Endothelial cell of umbilical vein (primary cell): Measurements from ENCODE around the gene SEPTIN11. TPM values are rescaled to one million over a fixed set of nuclear protein-coding genes. Genes with fewer than 3 reads are reported as not detected.

Experiments used
- BruUV-seq: library from RNA; stranded (reverse); fragments of 400-500 nt; replicated peaks from 2 replicates; lab custom pipeline; 2021; lab: Mats Ljungman, UMichigan
- CTCF ChIA-PET: fragments of 300-600, 350-600 bp; sonication (Branson Sonifier 250); formaldehyde crosslinking; loops from one replicate; lab custom pipeline; 2021; ENCODE audit warnings: antibody characterized with exemption, inconsistent platforms; lab: Charles Lee
- POLR2A ChIA-PET: fragments of 300-600, 350-600 bp; sonication (Branson Sonifier 250); formaldehyde crosslinking; loops from one replicate; lab custom pipeline; 2021; ENCODE audit warnings: antibody characterized with exemption, inconsistent platforms; lab: Charles Lee
- DNase-seq: peaks from one replicate; pipeline ENCODE4 v3.0.0-alpha.2; 2011; ENCODE audit warnings: low read depth, low spot score
- FAIRE-seq: peaks from 2 replicates; lab custom pipeline; 2011; peaks lifted over from hg19 to GRCh38; lab: Jason Lieb, UNC
- H2AFZ ChIP-seq: 2 replicates; pipeline ENCODE4 v1.6.0; 2012; ENCODE audit warnings: low read depth, low read length, control low read depth, inconsistent platforms
- H3K27ac ChIP-seq: 2 replicates; pipeline ENCODE4 v1.5.1; 2011; ENCODE audit warnings: low read depth, mild to moderate bottlenecking, control low read depth, low read length, moderate library complexity; ENCODE audit not compliant: insufficient read depth
- H3K27me3 ChIP-seq, 2 experiments: 2 replicates each; pipeline versions ENCODE4 v1.6.0 to v1.6.1; 2011; ENCODE audit warnings: low read length in 2 of 2, mixed read lengths in 1 of 2; ENCODE audit not compliant: control insufficient read depth in 2 of 2, insufficient read depth in 2 of 2
- H3K36me3 ChIP-seq, 2 experiments: 2 replicates in 1 of 2; 3 replicates in 1 of 2; pipeline ENCODE4 v1.5.1; 2011; ENCODE audit warnings: low read length in 2 of 2, mild to moderate bottlenecking in 1 of 2, moderate library complexity in 1 of 2; ENCODE audit not compliant: control insufficient read depth in 2 of 2, insufficient read depth in 2 of 2; ENCODE audit errors: extremely low read depth in 1 of 2
- H3K4me1 ChIP-seq: 3 replicates; pipeline ENCODE4 v1.5.1; 2011; ENCODE audit warnings: mild to moderate bottlenecking, low read length; ENCODE audit not compliant: control insufficient read depth, insufficient read depth; ENCODE audit errors: extremely low read depth
- H3K4me2 ChIP-seq: 2 replicates; pipeline ENCODE4 v1.6.1; 2011; ENCODE audit warnings: low read length, control low read depth, mixed read lengths; ENCODE audit not compliant: insufficient read depth
- H3K4me3 ChIP-seq, 3 experiments: fragments of 200-600 bp in 1 of 3; sonication (generic), shearing (Covaris generic) in 1 of 3; replicated peaks in 1 of 3; 2 replicates each; pipeline ENCODE4 v1.5.1; 2011 to 2016; ENCODE audit warnings: control low read depth in 3 of 3, low read length in 3 of 3, mild to moderate bottlenecking in 2 of 3, inconsistent platforms in 1 of 3, low read depth in 1 of 3, moderate library complexity in 1 of 3; ENCODE audit not compliant: insufficient read depth in 1 of 3
- H3K79me2 ChIP-seq: 2 replicates; pipeline ENCODE4 v1.6.0; 2012; ENCODE audit warnings: low read length, inconsistent platforms; ENCODE audit not compliant: control insufficient read depth, insufficient read depth
- H3K9ac ChIP-seq: replicated peaks from 2 replicates; pipeline ENCODE3; 2011; ENCODE audit warnings: low read length, control low read depth; ENCODE audit not compliant: insufficient read depth; ENCODE audit errors: extremely low read depth
- H3K9me1 ChIP-seq: replicated peaks from 3 replicates; pipeline ENCODE4 v1.6.0; 2011; ENCODE audit warnings: mild to moderate bottlenecking, low read length; ENCODE audit not compliant: control insufficient read depth, insufficient read depth; ENCODE audit errors: extremely low read depth
- H3K9me3 ChIP-seq: replicated peaks from 2 replicates; pipeline ENCODE4 v1.5.1; 2012; ENCODE audit warnings: low read length, inconsistent platforms; ENCODE audit not compliant: control insufficient read depth, insufficient read depth
- H4K20me1 ChIP-seq: replicated peaks from 2 replicates; pipeline ENCODE3; 2011; ENCODE audit warnings: mild to moderate bottlenecking, low read length; ENCODE audit not compliant: control insufficient read depth, insufficient read depth; ENCODE audit errors: extremely low read depth
- EZH2 ChIP-seq: IDR thresholded peaks from 2 replicates; pipeline ENCODE4 v1.6.1; 2012; ENCODE audit warnings: borderline replicate concordance, low read depth, mild to moderate bottlenecking, moderate library complexity, low read length, inconsistent platforms; ENCODE audit not compliant: severe bottlenecking
- FOS ChIP-seq: IDR thresholded peaks from 2 replicates; pipeline ENCODE4 v1.6.1; 2011; ENCODE audit warnings: mild to moderate bottlenecking, low read length, moderate library complexity, borderline replicate concordance; ENCODE audit not compliant: insufficient read depth
- GATA2 ChIP-seq: IDR thresholded peaks from 2 replicates; pipeline ENCODE4 v1.7.0; 2011; ENCODE audit warnings: low read depth, mild to moderate bottlenecking, moderate library complexity, mixed read lengths, low read length; ENCODE audit not compliant: insufficient read length, insufficient read depth
- JUN ChIP-seq: IDR thresholded peaks from 2 replicates; pipeline ENCODE4 v1.6.1; 2011; ENCODE audit warnings: borderline replicate concordance, low read depth; ENCODE audit not compliant: insufficient read length, insufficient read depth
- MYC ChIP-seq: IDR thresholded peaks from one replicate; pipeline ENCODE4 v1.6.1; 2011; ENCODE audit warnings: mild to moderate bottlenecking, low read depth, low read length
- POLR2A ChIP-seq: IDR thresholded peaks from 2 replicates; pipeline ENCODE4 v1.6.1; 2012; ENCODE audit warnings: low read depth, mild to moderate bottlenecking, control low read depth, low read length
- POLR2AphosphoS5 ChIP-seq: IDR thresholded peaks from 2 replicates; pipeline ENCODE4 v1.6.1; 2012; ENCODE audit warnings: low read depth, mild to moderate bottlenecking, control low read depth, low read length, moderate library complexity; ENCODE audit not compliant: insufficient read depth
- dilution Hi-C: fragments of 300-500 bp; cut with MboI; formaldehyde crosslinking; loops from one replicate; pipeline ENCODE4 v1.15.0; 2019; ENCODE audit warnings: low sequenced_read_pairs; ENCODE audit not compliant: extremely low pct_ligation_motif_present
- intact Hi-C: fragments of 100-400 bp; cut with micrococcal nuclease; formaldehyde crosslinking; loops from one replicate; pipeline ENCODE4 v1.10.0; 2022
- polyA plus RNA-seq, 4 experiments: library from polyadenylated mRNA; depleted of rRNA in 3 of 4; stranded (reverse) in 3 of 4; unstranded in 1 of 4; fragments of >200 nt; gene quantifications; 2 replicates each; pipeline versions ENCODE4 v1.2.1 to v1.2.3, GENCODE V29; 2011 to 2012; ENCODE audit warnings: missing spikeins in 1 of 4
- total RNA-seq: library from RNA; stranded (reverse); gene quantifications from 2 replicates; pipeline ENCODE4 v1.2.3, GENCODE V29; 2021
- TF ChIP-seq, protein P1 (sequence below), 2 donors: IDR thresholded peaks; 1 replicate in 1 of 2; 2 replicates in 1 of 2; pipeline ENCODE4 v1.5.1; 2011; ENCODE audit warnings: low read length in 2 of 2, mild to moderate bottlenecking in 2 of 2, moderate library complexity in 2 of 2, control low read depth in 1 of 2, inconsistent platforms in 1 of 2, low read depth in 1 of 2; ENCODE audit not compliant: insufficient read depth in 1 of 2; ENCODE audit errors: extremely low read depth in 1 of 2
- TF ChIP-seq, protein P2 (sequence below): IDR thresholded peaks from 2 replicates; pipeline ENCODE4 v1.6.1; 2011; ENCODE audit not compliant: insufficient read depth, insufficient read length

Gene SEPTIN11
- total and polyA plus RNA-seq, 2 donors (not counting 3 experiments of a cell fraction or from before 2014, with no cell fraction given): 69.4 to 202 TPM

DNA sequence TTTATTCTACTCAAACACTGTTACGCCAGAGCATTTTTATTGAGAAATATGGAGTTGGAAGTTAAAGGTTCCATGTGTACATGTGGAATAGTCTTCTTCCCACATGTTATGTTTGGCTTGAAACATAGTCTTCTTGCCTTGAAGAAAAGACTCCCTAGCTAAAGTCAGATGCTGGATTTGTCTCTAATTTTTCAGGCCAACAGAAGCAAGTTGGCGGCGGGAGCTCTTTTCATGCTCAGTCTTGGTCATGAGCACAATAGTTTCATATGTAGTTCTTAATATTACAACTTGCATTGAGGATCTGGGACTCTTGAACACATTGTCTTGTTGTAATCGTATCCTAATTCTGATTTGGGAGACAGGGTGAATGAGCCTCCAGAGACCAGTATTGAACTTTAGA, 19.4 kb downstream of the SEPTIN11 start:
- dilution Hi-C loops: no loop called here
- POLR2A ChIA-PET: no interaction called here
- Histone ChIP-seq H2AFZ (no peak overlapping the region), H3K79me2 (peaks cover 76% of the 10 kb centered on the region), H3K9ac (no peak overlapping the region), H3K27ac (no peak overlapping the region), H3K36me3 (peaks cover 0 to 2% of the 10 kb centered on the region in 2 experiments), H3K4me3 (no peak overlapping the region), H3K4me1 (peaks cover under 1% of the 10 kb centered on the region), H4K20me1 (peaks cover 3% of the 10 kb centered on the region), H3K9me3 (no peaks in the 10 kb centered on the region), H3K27me3 (no peaks in the 10 kb centered on the region), H3K4me2 (no peak overlapping the region), H3K9me1 (no peaks in the 10 kb centered on the region)
- intact Hi-C loops: no loop called here
- TF ChIP-seq FOS (no peak), GATA2 (no peak), POLR2A (no peak), EZH2 (no peak), JUN (no peak), POLR2AphosphoS5 (no peak), MYC (no peak)
- TF ChIP-seq, protein P1, sequence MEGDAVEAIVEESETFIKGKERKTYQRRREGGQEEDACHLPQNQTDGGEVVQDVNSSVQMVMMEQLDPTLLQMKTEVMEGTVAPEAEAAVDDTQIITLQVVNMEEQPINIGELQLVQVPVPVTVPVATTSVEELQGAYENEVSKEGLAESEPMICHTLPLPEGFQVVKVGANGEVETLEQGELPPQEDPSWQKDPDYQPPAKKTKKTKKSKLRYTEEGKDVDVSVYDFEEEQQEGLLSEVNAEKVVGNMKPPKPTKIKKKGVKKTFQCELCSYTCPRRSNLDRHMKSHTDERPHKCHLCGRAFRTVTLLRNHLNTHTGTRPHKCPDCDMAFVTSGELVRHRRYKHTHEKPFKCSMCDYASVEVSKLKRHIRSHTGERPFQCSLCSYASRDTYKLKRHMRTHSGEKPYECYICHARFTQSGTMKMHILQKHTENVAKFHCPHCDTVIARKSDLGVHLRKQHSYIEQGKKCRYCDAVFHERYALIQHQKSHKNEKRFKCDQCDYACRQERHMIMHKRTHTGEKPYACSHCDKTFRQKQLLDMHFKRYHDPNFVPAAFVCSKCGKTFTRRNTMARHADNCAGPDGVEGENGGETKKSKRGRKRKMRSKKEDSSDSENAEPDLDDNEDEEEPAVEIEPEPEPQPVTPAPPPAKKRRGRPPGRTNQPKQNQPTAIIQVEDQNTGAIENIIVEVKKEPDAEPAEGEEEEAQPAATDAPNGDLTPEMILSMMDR (IDR thresholded peaks at IDR 0.05; ENCODE audit: extremely low read depth in 1 of 2, insufficient read depth in 1 of 2, low read depth in 1 of 2, low read length in 2 of 2): no peak
- TF ChIP-seq, protein P2, sequence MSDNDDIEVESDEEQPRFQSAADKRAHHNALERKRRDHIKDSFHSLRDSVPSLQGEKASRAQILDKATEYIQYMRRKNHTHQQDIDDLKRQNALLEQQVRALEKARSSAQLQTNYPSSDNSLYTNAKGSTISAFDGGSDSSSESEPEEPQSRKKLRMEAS: no peak
- no TSS peak for BruUV-seq
- DNase-seq: no peak
- no peak for FAIRE-seq
- CTCF ChIA-PET: no interaction called here
